Measurements from ENCODE around the gene TIMP3. TPM values are rescaled to one million over a fixed set of nuclear protein-coding genes. Genes with fewer than 3 reads are reported as not detected.

Gene TIMP3
- total RNA-seq, 1 experiment from 2014 or later, result 0.87 TPM

DNA sequence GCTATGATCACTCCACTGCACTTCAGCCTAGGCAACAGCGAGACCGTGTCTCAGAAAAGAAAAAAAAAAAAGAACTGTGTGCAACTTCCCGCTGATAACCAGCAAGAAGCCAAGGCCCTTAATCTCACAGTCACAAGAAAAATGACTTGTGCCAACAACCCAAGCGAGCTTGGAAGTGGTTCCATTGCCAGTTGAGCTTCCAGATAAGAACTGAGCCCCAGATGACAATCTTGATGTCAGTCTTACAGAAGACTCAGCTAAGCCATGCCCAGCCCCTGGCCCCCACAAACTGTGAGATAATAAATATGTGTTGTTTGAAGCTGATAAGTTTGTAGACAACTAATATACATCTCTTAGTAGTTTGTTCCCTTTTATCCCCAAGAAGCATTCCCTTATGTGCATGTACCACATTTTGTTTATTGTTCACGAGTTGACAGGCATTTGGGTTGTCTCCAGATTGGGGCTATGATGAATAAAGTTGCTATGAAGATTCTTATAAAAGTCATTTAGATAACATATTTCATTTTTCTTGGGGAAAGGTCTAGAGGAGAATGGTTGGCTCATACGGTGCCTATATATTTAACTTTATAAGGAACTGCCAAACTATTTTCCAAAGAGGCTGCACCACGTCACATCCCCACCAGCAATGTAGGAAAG is 85.9 kb downstream of the TIMP3 start:
- H3K4me3 Mint-ChIP-seq, result no peak overlapping the region
- Histone ChIP-seq H2AK5ac (ENCODE audit: insufficient read length, low read length) (no peak overlapping the region), H4K91ac (ENCODE audit: insufficient read length, low read depth, low read length) (no peak overlapping the region), H3K79me2 (ENCODE audit: insufficient read depth, low read length) (no peaks in the 10 kb centered on the region), H3K18ac (ENCODE audit: insufficient read length, low read depth, low read length) (no peak overlapping the region), H3K27ac (ENCODE audit: insufficient read length, low read depth, low read length) (no peak overlapping the region), H4K5ac (ENCODE audit: insufficient read length, low read depth, low read length) (no peak overlapping the region), H3K27me3 (ENCODE audit: insufficient read depth, low read length) (no peaks in the 10 kb centered on the region), H3K14ac (ENCODE audit: insufficient read depth, low read length) (no peak overlapping the region), H3K9ac (ENCODE audit: extremely low read depth, insufficient read length, low read length) (no peak overlapping the region), H3K4ac (ENCODE audit: low read depth, low read length) (no peak overlapping the region), H2BK15ac (ENCODE audit: low read depth, low read length) (no peak overlapping the region), H2AFZ (ENCODE audit: low read length) (no peak overlapping the region), H2BK12ac (ENCODE audit: insufficient read length, low read depth, low read length) (no peak overlapping the region), H3T11ph (ENCODE audit: low read length) (no peak overlapping the region), H3K4me2 (ENCODE audit: insufficient read depth, insufficient read length, low read length) (no peak overlapping the region), H2BK5ac (ENCODE audit: insufficient read length, low read length) (no peak overlapping the region), H3K56ac (ENCODE audit: insufficient read length, low read depth, low read length) (no peak overlapping the region), H4K8ac (replicated peaks; ENCODE audit: insufficient read length, low read depth, low read length) (no peak overlapping the region), H3K23me2 (ENCODE audit: insufficient read length, low read depth, low read length, poor library complexity, severe bottlenecking) (no peaks in the 10 kb centered on the region), H4K20me1 (ENCODE audit: control insufficient read depth, insufficient read depth, insufficient read length) (no peaks in the 10 kb centered on the region), H3K4me1 (ENCODE audit: insufficient read depth, low read length) (no peaks in the 10 kb centered on the region), H3K23ac (ENCODE audit: insufficient read length, low read depth, low read length) (no peak overlapping the region), H3K9me3 (ENCODE audit: control insufficient read depth, low read depth, low read length) (no peaks in the 10 kb centered on the region), H2BK20ac (ENCODE audit: low read depth, low read length, poor library complexity, severe bottlenecking) (no peak overlapping the region), H2BK120ac (ENCODE audit: low read depth, low read length, poor library complexity, severe bottlenecking) (no peak overlapping the region), H3K79me1 (ENCODE audit: insufficient read depth, low read depth, low read length, poor library complexity, severe bottlenecking) (no peaks in the 10 kb centered on the region)
- no peak for DNase-seq
- TF ChIP-seq, protein P1, sequence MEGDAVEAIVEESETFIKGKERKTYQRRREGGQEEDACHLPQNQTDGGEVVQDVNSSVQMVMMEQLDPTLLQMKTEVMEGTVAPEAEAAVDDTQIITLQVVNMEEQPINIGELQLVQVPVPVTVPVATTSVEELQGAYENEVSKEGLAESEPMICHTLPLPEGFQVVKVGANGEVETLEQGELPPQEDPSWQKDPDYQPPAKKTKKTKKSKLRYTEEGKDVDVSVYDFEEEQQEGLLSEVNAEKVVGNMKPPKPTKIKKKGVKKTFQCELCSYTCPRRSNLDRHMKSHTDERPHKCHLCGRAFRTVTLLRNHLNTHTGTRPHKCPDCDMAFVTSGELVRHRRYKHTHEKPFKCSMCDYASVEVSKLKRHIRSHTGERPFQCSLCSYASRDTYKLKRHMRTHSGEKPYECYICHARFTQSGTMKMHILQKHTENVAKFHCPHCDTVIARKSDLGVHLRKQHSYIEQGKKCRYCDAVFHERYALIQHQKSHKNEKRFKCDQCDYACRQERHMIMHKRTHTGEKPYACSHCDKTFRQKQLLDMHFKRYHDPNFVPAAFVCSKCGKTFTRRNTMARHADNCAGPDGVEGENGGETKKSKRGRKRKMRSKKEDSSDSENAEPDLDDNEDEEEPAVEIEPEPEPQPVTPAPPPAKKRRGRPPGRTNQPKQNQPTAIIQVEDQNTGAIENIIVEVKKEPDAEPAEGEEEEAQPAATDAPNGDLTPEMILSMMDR (conservative IDR thresholded peaks at IDR 0.05), result no peak
- H3K9me3 Mint-ChIP-seq, result no peaks in the 10 kb centered on the region
- WGBS (ENCODE audit: extremely low coverage, insufficient read length, low lambda C conversion rate), result no CpG with 5 or more reads among the region's 7 CpGs
- H3K36me3 Mint-ChIP-seq (ENCODE audit: insufficient read depth in 1 of 3, low read depth in 3 of 3), result peaks cover 0 to 15% (median 12%) of the 10 kb centered on the region in 3 experiments; a peak in 4 of 7 replicates
- H3K27ac Mint-ChIP-seq, result no peak overlapping the region
- no peaks in the 10 kb centered on the region for H3K27me3 Mint-ChIP-seq (ENCODE audit: low read depth)
- H3K4me1 Mint-ChIP-seq, result 0 out of 4 replicates have a peak, but pooled peaks cover 0 to 3% of the 10 kb centered on the region in 2 experiments
